Measurements from ENCODE around the gene TMEM240. TPM values are rescaled to one million over a fixed set of nuclear protein-coding genes. Genes with fewer than 3 reads are reported as not detected.

Gene TMEM240
- total and polyA plus RNA-seq, 10 donors, result 0.39 to 5.3 (median 2.6) TPM; not detected in 1

GRCh38 chr1:1573843-1574720, 33.7 kb upstream of the TMEM240 start:
- peak; percentile 92 for DNase-seq
- H3K27ac ChIP-seq, result peak overlapping the region; percentile 96 to 100 (median 99)
- TF ChIP-seq, protein P1, sequence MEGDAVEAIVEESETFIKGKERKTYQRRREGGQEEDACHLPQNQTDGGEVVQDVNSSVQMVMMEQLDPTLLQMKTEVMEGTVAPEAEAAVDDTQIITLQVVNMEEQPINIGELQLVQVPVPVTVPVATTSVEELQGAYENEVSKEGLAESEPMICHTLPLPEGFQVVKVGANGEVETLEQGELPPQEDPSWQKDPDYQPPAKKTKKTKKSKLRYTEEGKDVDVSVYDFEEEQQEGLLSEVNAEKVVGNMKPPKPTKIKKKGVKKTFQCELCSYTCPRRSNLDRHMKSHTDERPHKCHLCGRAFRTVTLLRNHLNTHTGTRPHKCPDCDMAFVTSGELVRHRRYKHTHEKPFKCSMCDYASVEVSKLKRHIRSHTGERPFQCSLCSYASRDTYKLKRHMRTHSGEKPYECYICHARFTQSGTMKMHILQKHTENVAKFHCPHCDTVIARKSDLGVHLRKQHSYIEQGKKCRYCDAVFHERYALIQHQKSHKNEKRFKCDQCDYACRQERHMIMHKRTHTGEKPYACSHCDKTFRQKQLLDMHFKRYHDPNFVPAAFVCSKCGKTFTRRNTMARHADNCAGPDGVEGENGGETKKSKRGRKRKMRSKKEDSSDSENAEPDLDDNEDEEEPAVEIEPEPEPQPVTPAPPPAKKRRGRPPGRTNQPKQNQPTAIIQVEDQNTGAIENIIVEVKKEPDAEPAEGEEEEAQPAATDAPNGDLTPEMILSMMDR (IDR thresholded peaks at IDR 0.05 in 8 of 11, conservative IDR thresholded peaks at IDR 0.05 in 3 of 11), result no peak
- no peak for TF ChIP-seq POLR2A (IDR thresholded peaks at IDR 0.05)
- TF ChIP-seq POLR2AphosphoS5 (IDR thresholded peaks at IDR 0.05), result no peak
- H3K4me1 ChIP-seq, result peaks cover 35 to 66% (median 58%) of the 10 kb centered on the region in 6 donors
- WGBS, 5 donors, result 0 to 1% (median 0%) methylated on average over 21 to 96 of the region's 96 CpGs
- H3K9me3 ChIP-seq, result no peaks in the 10 kb centered on the region
- peaks cover 0 to 41% (median 6%) of the 10 kb centered on the region in 6 donors for H3K36me3 ChIP-seq
- H3K27me3 ChIP-seq (replicated peaks in 1 of 7), result peaks cover 0 to 5% (median 0%) of the 10 kb centered on the region in 7 donors
- intact Hi-C loops (cut with DNase I; ENCODE audit: low total_unique reads), result no loop called here
- peak overlapping the region; percentile 89 to 100 (median 94) for H3K4me3 ChIP-seq

DNA sequence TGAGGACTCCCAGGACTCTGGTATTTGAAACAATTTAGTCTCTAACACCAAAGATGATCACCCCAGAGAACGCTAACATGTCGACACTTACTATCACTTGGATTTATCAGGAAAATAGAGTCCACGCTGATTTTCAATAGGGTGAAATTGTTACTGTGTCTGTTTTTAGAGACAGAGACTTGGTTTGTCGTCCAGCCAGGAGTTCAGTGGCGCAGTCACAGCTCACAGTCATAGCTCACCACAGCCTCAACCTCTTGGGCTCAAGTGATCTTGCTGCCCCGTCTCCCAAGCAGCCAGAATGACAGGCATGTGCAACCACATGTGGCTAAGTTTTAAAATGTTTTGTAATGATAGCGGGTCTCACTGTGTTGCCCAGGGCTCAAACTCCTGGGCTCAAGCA, 28.9 kb upstream of the TMEM240 start:
- intact Hi-C loops (cut with DNase I; ENCODE audit: low total_unique reads), result no loop called here
- no peak for TF ChIP-seq POLR2AphosphoS5 (IDR thresholded peaks at IDR 0.05)
- Histone ChIP-seq H3K27ac (no peak overlapping the region), H3K4me3 (no peak overlapping the region), H3K9me3 (no peaks in the 10 kb centered on the region), H3K36me3 (peaks cover 0 to 86% (median 23%) of the 10 kb centered on the region in 6 donors), H3K27me3 (replicated peaks in 1 of 7) (no peaks in the 10 kb centered on the region), H3K4me1 (peaks cover 37 to 97% (median 83%) of the 10 kb centered on the region in 6 donors)
- no peak for DNase-seq
- 81 to 88% (median 83%) methylated on average over 7 of the region's 7 CpGs for WGBS, 5 donors

- WGBS, 5 donors, result 73 to 86% (median 78%) methylated on average over 10 of the region's 10 CpGs
- TF ChIP-seq POLR2AphosphoS5 (IDR thresholded peaks at IDR 0.05) (no peak), POLR2A (IDR thresholded peaks at IDR 0.05) (no peak)
- TF ChIP-seq, protein P1 (IDR thresholded peaks at IDR 0.05 in 8 of 11, conservative IDR thresholded peaks at IDR 0.05 in 3 of 11), result no peak
- Histone ChIP-seq H3K36me3 (peaks cover 0 to 98% (median 37%) of the 10 kb centered on the region in 6 donors), H3K4me1 (peaks cover 29 to 97% (median 78%) of the 10 kb centered on the region in 6 donors), H3K27me3 (replicated peaks in 1 of 7) (no peaks in the 10 kb centered on the region), H3K27ac (no peak overlapping the region), H3K9me3 (no peaks in the 10 kb centered on the region), H3K4me3 (no peak overlapping the region)
- intact Hi-C loops (cut with DNase I; ENCODE audit: low total_unique reads), result no loop called here
- no peak for DNase-seq
Observed at GRCh38 chr1:1567891-1568291, 27.5 kb upstream of the TMEM240 start.

GRCh38 chr1:1567152-1567875, 26.9 kb upstream of the TMEM240 start:
- no peak overlapping the region for H3K4me3 ChIP-seq
- H3K27me3 ChIP-seq (replicated peaks in 1 of 7), result no peaks in the 10 kb centered on the region
- intact Hi-C loops (cut with DNase I; ENCODE audit: low total_unique reads), result no loop called here
- TF ChIP-seq, protein P1 (IDR thresholded peaks at IDR 0.05 in 8 of 11, conservative IDR thresholded peaks at IDR 0.05 in 3 of 11), result no peak
- TF ChIP-seq POLR2A (IDR thresholded peaks at IDR 0.05) (no peak), POLR2AphosphoS5 (IDR thresholded peaks at IDR 0.05) (peak in 1 of 3 donors; percentile 3)
- H3K36me3 ChIP-seq, result peaks cover 0 to 98% (median 43%) of the 10 kb centered on the region in 6 donors
- peak overlapping the region in 1 of 8 donors; percentile 24 for H3K27ac ChIP-seq
- WGBS, 5 donors, result 85 to 91% (median 86%) methylated on average over 27 to 31 of the region's 31 CpGs
- H3K9me3 ChIP-seq, result no peaks in the 10 kb centered on the region
- no peak for DNase-seq
- peaks cover 24 to 97% (median 72%) of the 10 kb centered on the region in 6 donors for H3K4me1 ChIP-seq

All from spleen (tissue), 11 donors.